Renal pelvis (tissue), 12 donors: Measurements from ENCODE around the gene GLRA3. TPM values are rescaled to one million over a fixed set of nuclear protein-coding genes. Genes with fewer than 3 reads are reported as not detected.
"Not testable (repeated sequence)": the region's sequence is repeated elsewhere in the genome, so short reads cannot be mapped to it uniquely, and the experiment has no call there.

Experiments used
- DNase-seq: peaks from one replicate; pipeline ENCODE4 v3.0.0-alpha.2; 2013
- long read RNA-seq, 16 experiments: transcript quantifications; one replicate each; lab custom pipeline, GENCODE V29; 2026
- polyA plus RNA-seq, 3 donors: library from polyadenylated mRNA; unstranded; fragments of 120-200 nt; gene quantifications; one replicate each; pipeline ENCODE4 v1.2.1, GENCODE V29; 2013; ENCODE audit not compliant: insufficient read length in 3 of 3

The GLRA3 gene
- under 1 TPM; 0.03 to 0.09 (median 0.05) TPM for polyA plus RNA-seq
- long read RNA-seq, donor 1, result 0 reads
- long read RNA-seq, donor 2, result 0 reads
- long read RNA-seq, donor 3, result 0 reads
- long read RNA-seq, donor 4, result 0 reads
- long read RNA-seq, donor 5, result 0 reads
- long read RNA-seq, donor 6, result 0 reads
- long read RNA-seq, donor 7, result 0 reads
- long read RNA-seq, donor 8, result 0 reads
- long read RNA-seq, donor 9, result 0 reads
- long read RNA-seq, donor 10, result 0 reads
- long read RNA-seq, donor 11, result 0 reads
- long read RNA-seq, donor 12, result 0 reads
- long read RNA-seq, donor 13, result 0 reads
- long read RNA-seq, donor 14, result 0 reads
- long read RNA-seq, donor 15, result 0 reads
- long read RNA-seq, donor 16, result 0 reads

DNA sequence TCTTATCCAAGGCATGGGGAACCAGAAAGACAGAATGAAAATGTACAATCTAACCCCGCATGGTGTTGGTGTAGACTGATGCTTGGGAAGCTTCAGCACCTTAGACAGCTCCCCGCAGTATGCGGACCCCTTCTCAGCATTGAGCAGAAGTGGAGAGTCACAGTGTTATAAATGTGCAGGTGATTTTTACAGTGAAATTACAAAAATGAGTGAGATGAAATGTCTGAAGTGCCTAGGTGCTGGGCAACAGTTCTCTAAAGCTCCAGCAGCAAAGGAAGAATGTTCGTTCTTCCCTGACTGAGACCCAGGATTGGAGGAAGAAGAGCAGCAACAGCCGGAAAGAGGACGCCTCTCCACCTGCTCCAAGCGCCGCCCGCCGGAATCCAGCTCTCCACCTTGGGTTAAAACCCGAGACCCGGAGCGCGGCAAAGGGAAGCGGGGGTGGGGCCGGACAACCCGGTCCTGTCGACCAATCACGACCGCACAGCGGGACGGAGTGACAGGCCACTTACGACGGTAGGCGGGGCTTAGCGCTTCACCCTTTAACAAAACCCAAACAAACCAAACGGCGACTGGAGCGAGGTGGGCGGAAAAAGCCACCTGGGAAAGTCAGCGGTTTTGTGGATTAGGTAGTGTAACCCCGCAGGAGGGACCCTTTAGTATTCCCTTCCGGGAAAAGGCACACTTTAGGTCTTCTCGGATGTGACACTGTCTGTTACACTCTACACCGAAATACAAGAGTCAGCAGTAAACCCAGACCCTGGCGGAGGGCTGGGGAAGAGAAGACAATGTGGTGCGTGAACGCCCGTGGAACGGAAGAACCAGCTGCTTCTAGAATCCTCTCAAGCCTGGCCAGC is at the start of gene GLRA3:
TSS of gene GLRA3 (minus strand) at position 403 of the 857 bp plus-strand sequence. CDS start 436 bp downstream, outside the sequence.
- peak; percentile 84 for DNase-seq

DNA sequence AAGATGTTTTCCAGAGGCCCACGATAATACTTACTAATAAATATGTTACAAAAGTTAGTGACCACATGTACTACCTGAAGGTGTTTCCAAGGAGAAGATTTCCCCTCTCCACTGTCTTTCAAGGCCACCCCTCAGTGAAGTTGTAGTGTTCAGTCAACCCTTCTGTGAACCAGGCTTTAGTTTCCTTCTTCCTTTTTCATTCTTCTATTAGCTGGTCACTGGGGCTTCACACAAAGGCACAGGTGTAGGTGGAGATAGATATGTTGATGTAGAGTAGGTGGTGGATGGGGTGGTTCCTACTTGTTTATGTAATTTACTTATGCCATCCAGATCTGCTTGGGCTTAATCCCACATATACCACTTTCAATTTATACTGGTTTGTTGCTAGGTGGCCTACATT is 45.9 kb upstream of the GLRA3 start:
- DNase-seq, result no peak

DNA sequence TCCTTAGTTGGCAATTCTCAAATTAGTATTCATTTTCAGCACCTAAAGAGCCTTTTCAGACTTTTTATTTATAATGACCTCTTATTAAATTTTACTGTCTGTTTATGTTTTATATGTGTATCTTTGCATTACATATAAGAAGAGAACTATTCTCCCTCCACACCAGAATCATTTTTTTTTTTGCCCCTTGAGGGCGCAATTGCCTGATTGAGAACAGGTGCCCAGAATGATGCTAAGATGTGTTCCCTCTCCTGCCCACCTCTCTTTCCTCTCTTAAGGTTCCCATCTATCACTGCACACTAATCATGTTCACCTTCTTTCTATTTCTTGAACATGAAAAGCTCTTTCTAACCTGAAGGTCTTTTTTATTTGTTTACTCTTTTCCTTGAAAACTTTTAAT is 44.9 kb upstream of the GLRA3 start:
- DNase-seq, result no peak

DNA sequence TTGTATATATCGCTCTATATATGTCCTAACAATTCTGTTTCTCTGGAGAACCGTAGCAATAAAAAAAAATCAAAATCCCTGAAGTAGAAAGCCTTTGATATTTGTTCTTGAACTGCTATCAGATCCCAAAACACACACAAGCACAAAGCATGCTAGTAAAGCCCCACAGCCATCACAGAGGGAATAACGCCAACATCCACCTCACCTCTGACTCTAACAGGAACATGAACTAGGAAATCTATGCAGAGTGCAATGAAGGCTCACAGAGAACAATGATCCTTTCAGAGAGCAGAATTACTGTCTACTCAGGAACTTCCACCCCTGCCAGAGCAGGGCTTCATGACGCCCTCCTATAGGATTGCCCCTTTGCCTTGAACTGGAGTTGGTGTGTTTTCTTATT is 44.1 kb upstream of the GLRA3 start:
- not testable (repeated sequence) for DNase-seq

DNA sequence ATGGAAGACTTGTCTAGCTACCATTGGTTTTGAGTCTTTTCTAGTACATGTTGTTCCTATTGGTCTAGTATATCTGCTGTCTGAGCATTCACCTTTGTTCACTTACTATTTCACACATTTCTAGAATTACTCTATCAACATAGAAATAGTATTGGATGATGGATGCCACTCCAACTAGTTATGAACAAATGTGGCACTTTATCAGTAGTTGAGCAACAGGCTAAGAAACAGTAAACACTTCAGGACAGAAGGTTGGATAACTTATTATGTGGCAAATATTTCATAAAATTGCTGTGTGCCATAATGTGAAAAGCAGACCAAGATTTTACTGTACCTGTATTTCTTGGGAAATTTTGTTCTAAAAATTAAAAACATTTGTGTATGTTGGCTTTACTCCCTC is 42.4 kb upstream of the GLRA3 start:
- DNase-seq, result no peak

DNA sequence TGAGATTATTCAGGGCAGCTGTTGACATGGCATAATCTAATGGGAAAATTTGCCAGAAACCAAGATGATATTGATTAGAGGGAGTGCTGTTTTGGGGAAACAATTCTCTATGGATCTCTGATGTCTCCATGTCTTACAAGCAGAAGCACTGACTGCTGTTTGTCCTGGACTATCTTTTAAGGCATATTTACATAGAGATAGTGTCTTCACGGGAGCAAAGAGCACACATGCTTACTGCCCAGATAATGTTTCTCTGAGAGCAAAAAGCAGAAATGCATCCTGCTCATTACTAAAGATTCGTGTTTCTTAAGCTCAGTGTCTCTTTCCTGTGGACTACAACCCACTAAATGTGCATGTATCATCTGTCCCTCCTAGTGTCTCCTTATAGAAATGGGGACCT is 41.3 kb upstream of the GLRA3 start:
- DNase-seq, result no peak

DNA sequence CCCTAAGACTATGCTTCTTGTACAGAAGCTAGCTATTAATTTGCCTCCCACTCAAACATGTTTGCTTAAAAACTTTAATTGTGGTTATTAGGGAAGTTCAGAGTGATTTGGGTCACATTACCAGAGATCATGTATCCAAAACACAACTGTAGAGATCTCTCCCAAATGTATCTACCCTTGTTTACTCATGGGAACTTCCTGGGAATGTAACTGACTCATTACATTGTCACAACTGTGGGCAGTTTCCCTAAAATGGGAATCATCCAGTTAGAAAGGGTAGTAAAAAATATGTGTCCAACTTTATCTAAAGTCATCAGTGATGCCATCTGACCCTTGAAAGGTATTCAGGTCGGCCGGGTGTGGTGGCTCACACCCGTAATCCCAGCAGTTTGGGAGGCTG is 40.3 kb upstream of the GLRA3 start:
- DNase-seq, result no peak

DNA sequence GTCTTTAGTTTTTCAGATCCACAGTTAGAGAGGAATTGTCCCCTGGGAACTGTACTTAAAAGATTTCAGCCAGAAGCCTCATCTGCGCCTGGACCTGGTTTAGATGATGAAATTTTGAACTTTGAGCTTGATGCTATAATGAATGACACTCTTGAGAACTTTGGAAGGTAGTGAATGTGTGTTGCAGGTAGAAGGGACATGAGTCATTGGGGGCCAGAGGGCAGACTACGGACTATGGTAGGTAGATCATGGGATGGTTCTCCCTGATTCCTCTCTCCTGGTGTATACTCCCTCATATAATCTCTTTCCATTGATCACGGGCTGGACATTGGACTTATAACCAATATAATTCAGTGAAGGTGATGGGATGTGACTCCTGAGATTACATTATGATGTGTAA is 38.9 kb upstream of the GLRA3 start:
- no peak for DNase-seq

DNA sequence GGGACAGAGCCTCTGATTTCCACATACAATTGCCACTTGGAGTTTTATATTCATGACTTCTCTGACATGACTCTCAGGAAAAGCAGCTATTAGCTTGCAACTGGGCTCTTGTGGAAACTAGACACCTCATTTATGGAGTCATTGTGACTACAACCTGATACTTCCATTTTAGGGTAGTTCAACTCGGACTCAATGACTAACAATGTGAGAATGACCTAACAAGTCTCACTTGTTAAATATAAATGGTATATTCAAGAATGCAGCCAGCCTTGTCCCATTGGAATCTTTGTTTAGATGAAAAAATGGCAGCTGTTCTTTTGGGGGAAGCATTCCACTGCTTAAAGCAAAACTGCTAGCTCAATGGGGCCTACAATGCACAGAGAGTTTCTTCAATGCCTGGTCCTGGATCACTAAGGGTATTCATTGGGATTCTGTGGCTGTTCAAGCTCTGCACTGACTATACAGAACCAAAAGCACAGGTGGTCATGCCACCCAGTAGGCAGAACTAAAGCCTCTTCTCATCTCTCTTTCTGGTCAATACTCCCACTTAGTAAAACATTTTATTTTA is 36.5 kb upstream of the GLRA3 start:
- DNase-seq, result no peak

DNA sequence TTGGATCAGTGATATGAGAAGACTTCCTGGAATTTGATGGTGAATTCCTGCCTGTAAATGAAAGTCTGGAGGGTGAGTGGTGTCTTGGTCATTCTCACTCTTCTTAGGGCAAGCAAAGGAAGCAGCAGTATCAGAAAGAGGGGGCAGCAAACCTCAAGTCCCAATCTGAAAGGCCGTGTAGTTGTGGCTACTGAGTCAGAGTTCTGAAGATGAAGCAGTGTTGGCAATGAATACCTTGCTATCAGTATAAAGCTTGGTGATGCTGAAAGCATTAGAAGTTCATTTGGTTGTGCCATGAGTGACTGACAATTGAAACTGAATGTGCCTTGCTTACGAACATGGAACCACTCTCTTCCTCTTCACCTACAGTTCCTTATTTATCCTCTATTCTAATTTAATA is 35.0 kb upstream of the GLRA3 start:
- DNase-seq, result no peak

DNA sequence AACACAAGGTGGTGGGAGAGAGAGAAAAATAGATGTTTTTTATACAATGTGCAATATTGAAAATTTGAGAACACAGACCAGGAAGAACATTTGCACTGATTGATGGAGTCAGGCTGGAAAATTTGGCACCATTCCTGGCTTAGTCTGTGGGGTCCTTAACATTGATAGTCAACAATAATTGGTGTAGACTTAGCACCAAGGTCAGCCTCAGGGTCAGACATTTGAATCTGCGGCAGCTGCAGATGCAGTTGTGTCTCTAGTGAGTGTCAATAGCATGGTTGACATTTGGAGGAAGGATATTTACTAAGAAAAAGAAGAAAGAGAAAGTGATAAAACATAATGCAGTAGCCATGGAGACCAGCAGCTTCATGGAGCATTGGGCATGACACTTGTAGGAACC is 31.5 kb upstream of the GLRA3 start:
- no peak for DNase-seq

DNA sequence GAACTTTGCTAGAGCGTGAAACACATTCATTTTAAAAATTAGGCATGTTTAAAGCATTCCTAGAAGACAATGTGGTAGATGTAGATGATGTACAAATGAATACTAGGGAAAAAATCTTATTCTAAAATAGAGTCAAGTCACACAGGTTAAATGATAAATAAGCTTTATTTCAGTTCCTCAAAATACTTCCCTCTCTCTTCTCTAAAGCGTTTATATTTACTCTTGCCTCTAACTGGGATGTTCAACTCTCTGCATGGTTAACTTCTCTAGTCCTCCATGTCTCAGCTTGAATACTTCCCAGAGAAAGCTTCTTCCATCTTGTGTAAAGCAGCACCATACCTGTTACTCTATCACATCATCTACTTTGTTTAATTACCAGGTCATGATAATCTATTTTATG is 30.9 kb upstream of the GLRA3 start:
- DNase-seq, result no peak

DNA sequence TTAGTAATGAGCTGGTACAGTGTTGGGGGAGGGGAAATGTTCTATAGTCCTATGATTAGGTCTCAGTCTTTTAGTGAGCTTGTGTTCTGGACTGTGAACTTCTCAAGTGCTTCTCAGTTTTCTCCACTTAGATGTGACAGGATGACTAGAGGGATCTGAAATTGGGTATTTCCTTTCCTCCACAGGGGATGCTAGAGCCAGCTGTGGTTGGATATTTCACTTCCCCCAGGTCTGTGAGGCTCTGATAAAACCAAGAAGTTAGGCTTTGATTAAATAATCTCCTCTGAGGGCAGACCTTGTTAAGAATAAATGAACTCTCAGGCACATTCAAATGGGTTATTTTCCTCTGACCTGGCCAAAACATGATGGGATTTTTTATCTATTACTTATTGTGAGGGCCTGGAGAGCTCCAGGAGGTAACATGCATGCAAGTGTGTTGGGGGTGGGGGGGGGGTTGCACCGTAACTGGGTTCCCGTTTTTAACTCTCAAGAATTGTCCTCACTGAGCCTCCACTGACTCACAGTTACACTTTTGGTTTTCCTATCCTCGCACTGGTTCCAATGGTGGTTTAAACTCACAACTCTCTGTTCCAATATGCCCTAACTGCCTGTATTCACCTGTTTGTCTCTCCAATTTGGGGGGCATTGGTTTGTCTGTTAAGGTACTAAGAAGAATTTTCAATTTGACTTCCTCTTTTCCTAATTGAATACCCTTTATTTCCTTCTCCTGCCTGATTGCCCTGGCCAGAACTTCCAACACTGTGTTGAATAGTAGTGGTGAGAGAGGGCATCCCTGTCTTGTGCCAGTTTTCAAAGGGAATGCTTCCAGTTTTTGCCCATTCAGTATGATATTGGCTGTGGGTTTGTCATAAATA is 28.1 kb upstream of the GLRA3 start:
- DNase-seq, result no peak

DNA sequence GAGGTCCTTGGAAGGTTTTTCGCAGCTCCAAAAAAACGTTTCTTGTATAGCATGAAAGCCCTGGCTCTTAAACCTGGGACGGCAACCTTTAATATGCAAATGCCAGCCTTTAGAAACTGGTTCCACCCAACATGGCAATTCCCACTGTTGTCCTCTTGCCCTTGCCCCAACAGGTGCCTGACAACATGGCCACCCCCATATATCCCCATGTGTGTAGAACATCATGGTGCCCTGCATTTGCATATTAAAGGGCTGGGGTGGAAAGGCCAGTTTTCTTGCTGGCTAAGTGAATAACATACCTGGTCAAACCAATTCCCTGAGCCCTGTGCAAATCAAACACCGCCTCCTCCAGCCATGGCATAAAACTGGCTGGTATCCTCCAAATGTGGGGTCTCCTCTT is 26.0 kb upstream of the GLRA3 start:
- no peak for DNase-seq

DNA sequence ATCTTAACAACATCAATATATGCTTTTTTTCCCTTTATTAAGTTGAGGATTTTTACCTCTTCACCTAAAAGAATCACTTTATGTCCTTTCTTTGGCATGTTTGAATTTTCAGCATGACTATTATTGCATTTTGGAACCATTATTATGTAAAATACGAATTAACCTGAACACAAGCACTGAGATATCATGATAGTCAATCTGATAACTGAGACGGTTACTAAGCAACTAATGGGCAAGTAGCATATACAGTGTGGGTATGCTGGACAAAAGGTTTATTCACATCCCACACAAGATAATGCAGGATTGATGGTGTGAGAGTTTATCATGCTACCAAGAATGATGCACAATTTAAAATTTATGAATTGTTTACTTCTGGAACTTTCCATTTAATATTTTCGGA is 24.6 kb upstream of the GLRA3 start:
- DNase-seq, result no peak

DNA sequence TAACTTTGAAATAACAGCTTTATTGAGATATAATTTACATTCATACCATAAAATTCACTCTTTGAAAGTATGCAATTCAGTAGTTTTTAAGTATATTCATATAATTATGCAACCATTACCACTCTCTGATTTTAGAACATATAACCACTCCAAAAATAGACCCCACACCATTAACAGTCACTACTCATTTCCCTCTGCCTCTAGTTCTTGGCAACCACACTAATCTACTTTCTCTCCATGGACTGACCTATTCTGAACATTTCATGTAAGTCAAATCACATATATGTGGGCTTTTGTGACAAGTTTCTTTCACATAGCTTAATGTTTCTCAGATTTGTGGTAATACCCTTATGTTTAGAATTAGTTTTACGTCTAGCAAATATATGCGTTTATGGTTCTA is 19.5 kb upstream of the GLRA3 start:
- no peak for DNase-seq

DNA sequence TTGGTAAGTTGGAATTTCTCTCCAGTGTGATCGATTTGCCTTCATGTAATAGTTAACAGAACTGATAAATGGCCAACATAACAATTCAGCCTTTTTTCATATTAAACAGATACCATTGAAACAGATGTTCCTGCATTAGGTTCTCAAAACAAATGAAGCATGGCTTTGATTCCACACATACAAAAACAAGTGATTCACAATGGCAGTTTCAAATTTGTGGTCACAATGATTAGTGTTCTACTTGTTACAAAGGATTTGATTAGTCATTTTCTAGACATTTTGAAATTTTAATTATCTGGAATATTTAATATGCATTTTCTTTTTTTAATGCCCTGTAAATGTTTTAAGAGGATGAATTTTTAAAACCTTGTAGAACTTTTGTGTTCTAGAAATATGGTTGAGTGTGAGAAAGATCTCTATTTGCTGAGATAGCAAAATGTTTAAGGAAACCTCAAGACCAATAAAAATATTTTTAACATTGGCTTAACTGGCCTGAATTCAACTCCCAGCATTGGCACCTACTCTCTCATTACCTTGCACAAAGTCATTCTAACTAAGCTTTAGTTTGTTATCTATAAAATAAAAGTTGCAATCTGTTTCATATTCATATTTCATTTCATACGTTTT is 18.9 kb upstream of the GLRA3 start:
- no peak for DNase-seq

DNA sequence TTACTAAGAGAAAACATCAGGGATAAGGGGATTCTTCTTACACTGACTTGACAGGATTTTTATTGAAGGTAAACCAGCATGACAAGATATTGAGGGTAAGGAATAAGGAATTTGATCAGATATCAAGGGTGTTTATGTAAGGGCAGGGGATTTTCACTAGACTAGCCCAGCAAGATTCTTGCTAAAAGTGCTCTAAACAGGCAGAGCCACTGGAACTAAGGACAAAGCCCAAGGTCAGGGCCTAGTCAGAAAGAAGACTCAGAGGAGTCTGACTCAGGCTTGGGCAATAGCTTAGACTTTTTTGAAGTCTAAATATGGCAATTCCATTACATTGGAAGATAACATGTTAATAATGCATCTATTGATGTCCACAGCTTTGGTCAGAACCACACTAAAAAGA is 6.5 kb upstream of the GLRA3 start:
- DNase-seq, result no peak

DNA sequence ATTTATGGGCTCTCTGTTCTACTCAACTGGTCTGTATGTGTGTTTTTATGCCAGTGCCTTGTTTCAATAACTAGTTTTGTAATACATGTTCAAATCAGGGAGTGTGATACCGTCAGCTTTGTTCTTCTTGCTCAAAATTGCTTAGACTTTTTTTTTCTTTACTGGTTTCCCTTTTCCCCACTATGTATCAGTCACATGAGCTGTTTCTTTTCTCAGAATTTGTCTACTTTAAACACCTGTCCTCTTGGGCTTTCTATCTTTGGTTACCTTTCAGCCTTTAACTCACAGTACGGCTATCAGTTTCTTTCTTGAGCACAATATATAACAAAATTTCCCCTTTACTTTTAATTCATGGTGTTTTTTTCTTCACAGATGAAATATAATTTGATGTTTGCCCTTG is 5.4 kb upstream of the GLRA3 start:
- DNase-seq, result no peak

DNA sequence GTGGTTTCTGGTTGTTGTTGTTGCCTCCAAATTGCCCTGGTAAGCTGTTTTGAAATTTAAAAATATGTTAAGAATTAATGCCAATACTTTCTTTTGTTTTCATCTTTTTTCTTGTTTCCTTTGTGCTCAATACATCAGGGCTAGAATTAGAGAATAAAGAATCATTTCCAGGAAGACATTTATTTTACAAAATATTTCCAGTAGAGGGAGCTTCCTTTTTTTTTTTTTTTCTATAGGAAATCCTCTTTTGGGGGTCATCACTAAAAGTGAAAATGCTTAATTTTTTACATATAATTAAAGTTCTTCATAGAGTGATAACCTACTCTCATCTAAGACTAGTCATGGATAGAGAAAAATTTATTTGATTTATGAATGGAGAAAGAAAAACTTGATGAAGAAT is 2.4 kb downstream of the GLRA3 start:
- no peak for DNase-seq

DNA sequence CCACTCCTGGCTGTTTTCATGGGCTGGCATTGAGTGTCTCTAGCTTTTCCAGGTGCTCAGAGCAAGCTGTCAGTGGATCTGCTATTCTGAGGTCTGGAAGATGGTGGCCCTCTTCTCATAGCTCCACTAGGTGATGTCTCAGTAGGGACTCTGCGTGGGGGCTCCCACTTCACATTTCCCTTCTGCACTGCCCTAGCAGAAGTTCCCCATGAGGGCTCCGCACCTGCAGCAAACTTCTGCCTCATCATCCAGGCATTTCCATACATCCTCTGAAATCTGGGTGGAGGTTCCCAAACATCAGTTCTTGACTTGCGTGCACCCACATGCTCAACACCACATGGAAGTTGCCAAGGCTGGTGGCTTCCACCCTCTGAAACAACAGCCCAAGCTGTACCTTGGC is 13.8 kb downstream of the GLRA3 start:
- DNase-seq, result no peak

DNA sequence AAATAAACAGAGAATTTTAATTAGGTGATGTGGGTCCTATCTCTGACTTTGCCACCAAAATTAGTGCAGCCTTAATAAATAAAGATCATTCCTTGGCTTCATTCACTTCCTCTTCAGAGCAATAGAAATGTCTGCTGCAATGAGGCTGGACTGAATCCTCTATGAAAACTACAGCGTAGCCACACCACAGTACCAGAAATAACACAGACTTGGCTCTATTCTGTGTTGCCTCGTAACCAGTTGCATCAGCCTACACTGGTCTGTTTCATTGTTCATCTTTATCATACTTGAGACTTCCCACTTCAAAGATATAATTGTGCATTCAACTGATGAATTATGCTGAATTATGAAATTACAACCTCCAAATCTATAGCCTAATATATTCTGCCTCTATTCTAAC is 15.8 kb downstream of the GLRA3 start:
- no peak for DNase-seq
